WI38 (cell line): Measurements from ENCODE around the gene DLL1.

Source experiments
- H3K4me3 ChIP-seq: 2 replicates; pipeline ENCODE4 v1.5.1; 2011; ENCODE audit warnings: low read depth, mild to moderate bottlenecking, control low read depth, low read length
- TF ChIP-seq, protein P1 (sequence below): IDR thresholded peaks from 2 replicates; pipeline ENCODE4 v1.5.1; 2012; ENCODE audit warnings: low read depth, mild to moderate bottlenecking, control low read depth, low read length

Gene DLL1

DNA sequence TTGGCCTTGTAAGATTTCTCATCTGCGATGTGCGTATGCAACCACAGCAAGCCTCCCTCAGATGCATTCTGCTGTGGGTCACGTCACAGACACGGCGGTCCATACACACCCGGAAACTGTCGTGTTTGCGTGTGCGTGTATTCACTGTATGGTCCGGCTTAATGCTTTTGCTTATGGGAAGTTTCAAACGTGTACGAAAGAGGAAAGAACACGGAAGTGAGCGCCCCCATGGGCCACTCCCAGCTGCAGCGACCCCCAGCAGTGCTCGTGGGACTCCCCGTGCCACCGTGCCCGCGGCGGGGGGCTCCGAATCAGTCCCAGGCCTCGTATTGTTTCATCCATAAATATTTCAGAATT, 10.2 kb downstream of the DLL1 start:
- TF ChIP-seq, protein P1, sequence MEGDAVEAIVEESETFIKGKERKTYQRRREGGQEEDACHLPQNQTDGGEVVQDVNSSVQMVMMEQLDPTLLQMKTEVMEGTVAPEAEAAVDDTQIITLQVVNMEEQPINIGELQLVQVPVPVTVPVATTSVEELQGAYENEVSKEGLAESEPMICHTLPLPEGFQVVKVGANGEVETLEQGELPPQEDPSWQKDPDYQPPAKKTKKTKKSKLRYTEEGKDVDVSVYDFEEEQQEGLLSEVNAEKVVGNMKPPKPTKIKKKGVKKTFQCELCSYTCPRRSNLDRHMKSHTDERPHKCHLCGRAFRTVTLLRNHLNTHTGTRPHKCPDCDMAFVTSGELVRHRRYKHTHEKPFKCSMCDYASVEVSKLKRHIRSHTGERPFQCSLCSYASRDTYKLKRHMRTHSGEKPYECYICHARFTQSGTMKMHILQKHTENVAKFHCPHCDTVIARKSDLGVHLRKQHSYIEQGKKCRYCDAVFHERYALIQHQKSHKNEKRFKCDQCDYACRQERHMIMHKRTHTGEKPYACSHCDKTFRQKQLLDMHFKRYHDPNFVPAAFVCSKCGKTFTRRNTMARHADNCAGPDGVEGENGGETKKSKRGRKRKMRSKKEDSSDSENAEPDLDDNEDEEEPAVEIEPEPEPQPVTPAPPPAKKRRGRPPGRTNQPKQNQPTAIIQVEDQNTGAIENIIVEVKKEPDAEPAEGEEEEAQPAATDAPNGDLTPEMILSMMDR = no peak

DNA sequence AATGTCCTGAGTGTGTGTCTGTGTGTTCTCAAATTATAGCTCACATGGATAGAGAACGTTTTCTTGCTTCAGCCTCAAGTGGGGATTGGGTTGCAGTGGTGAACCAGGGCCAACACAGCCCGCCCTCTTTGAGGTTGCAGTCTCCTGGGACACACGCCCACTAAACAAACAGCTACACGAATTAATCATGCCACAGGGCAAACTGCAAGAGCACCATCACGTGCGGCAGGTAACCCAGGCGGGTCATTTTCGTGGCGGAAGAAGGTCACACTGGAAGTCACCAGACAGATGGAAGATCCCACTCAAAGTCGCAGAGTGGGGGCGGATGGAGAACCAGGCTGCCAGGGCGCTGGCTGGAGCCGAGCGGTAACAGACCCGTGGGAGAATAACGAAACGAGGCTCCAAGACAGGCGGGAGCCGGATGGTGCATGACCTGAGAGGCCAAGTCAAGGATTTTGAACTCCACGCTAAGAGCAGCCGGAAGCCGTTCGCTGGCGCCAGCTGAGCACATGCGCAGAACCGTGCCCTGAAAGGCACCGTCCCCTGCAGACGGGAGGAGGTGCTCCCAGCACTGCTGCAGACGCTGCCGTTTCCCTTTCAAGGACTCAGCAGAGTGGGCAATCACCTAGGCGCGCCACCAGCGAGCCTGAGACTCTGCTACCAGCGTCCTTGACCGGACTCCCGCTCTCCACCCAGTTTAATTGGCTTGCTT, 10.7 kb downstream of the DLL1 start:
- TF ChIP-seq, protein P1 = no peak
- H3K4me3 ChIP-seq = no peak overlapping the region

More for the DNA sequence above, 10.2 kb downstream of the DLL1 start:
- no peak overlapping the region for H3K4me3 ChIP-seq

DNA sequence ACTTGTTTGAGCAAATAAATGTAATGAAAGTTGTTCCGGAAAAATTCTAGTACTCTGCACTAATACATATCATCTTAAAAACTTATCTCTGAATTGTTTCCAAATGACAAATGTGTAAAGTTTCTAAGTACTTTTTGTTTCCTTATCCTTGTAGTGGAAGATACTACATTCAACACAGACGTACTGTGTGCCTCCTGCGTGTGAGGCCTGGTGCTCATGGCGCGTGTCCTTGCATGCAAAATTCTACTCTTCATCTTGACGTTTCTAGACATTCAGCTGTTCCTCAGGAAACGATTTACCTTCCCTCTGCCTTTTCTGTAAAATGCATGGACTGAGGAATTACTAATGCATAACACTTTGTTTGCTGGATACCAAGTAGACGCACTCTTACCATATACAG, 11.5 kb downstream of the DLL1 start:
- H3K4me3 ChIP-seq = no peak overlapping the region
- TF ChIP-seq, protein P1 = no peak

DNA sequence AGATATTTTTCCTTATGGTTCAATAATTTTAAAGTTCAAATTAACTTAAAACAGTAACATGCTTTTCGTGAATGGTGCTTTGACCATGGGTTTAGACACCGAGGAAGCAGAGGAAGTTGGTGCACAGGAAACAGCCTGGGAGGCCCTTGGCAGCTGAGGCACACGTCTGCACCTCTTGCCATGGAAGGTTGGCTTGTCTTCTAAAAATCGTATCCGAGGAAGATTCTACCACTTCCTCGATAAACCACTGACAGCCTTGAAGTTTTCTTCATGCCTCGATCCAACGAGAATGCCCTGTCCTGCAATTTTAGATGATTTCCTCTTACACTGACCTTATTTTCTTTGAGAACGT, 12.2 kb downstream of the DLL1 start:
- no peak overlapping the region for H3K4me3 ChIP-seq
- TF ChIP-seq, protein P1 = no peak

DNA sequence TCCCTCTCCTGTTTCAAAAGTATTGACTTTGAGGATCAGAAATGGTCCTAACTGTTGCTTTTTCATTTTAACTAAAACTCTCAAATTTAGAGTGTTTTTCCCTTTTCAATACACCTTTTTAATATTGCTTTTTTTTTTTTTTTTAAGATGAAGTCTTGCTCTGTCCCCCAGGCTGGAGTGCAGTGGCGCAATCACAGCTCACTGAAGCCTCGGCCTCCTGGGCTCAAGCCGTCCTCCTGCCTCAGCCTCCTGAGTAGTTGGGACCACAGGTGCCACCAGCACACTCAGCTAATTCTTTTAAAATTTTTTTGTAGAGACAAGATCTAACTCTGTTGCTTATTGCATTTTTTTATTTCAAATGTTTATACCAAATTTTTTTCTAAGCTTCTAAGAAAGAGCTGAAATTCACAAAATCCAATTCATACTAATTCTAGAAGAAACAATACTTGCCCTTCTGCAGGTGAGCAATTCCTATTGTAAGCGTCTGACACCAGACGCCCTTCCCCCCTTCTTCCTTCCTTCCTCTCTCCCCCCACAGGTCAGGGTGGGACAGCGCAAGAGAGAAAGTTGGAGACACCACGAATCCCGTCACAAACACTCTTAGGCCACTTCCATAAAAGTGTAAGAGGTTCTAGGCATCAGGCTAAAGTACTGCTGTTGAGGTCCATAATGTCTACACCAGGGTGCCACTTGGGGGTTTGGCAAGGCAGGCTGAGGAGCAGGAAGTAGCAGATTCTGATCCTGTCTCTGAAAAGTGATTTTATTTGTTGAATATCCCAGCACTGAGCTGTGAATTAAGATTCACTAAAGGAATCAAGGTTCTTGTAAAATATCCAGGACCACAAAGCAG, 12.8 kb downstream of the DLL1 start:
- TF ChIP-seq, protein P1 = no peak
- H3K4me3 ChIP-seq = no peak overlapping the region

DNA sequence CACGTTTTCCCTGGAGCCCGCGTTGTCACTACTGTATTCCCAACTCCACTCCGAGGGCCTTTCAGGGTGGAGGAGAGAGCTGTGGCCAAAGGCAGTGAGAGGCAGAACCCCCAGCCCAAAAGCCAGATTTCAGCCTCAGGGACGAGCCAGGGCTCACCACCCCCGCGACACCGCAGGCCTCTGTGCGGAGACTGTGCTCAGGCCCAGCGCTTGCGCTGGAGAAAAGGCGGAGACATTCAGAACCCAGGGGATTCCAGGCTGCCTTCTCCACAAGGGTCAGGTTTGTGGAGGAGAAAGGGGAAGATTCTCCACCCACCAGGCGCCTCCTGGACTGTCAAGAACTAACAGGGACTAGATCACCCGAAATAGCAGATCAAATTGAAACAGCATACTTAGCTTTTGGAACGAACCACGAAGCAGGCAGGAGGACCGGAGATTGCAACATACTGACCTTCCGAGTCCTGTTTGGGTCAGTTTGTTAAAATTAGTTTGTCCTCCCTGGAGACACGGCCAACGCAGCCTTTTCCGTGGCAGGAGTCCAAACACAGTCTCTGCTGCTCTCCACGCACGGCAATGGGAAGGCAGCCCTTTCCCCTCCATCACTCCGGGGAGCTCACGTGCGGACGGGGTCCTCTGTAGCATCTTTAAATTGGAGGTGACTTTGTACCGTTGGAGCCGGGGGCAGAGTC, 14.4 kb downstream of the DLL1 start:
- TF ChIP-seq, protein P1 = no peak
- no peak overlapping the region for H3K4me3 ChIP-seq
